HG02884 (cell line): Measurements from ENCODE around the gene POLQ.
"Not testable (repeated sequence)": the region's sequence is repeated elsewhere in the genome, so short reads cannot be mapped to it uniquely, and the experiment has no call there.

Experiments used
- ATAC-seq: cut with Tn5 transposase; IDR thresholded peaks from one replicate; pipeline ENCODE4 v1.9.1; 2021; ENCODE audit warnings: mild to moderate bottlenecking, moderate library complexity; ENCODE audit not compliant: unreplicated experiment

The POLQ gene

DNA sequence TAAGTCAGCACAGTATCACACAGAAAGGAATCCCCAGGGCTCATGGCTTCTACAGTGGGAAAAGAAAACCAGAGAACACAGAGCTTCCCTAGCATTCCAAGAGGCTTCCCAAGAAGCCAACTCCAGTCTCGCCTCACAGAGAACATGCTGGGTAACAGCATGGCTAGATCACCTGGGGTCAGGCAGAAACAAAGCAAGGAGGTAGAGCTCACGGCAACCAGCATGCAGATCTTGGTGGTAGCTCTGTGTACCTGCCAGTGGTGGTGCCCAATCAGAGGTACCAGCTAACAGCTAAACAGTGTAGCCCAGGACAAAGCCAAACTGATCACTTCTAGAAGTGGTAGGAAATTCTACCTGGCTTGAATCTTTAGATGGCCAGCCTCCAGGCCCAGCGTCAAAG is 31.3 kb downstream of the POLQ start:
- no peak for ATAC-seq

GRCh38 chr3:121508389-121508788 is 37.4 kb downstream of the POLQ start:
- no peak for ATAC-seq

- ATAC-seq = no peak
These were observed 40.5 kb downstream of the POLQ start for GRCh38 chr3:121505256-121505655.

DNA sequence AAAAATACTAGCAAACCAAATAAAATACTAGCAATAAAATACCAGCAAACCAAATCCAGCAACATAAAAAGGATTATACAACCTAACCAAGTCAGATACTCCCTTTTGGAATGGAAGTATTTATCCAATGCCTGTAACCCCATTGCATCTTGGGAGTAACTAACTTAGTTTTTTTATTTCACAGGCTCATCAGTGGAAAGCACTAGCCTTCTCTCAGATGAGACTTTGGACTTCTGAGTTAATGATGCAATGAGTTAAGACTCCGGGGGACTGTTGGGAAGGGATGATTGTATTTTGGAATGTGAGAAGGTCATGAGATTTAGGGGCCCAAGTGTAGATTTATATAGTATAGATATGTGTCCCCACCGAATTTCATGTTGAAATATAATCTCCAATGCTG is 41.2 kb downstream of the POLQ start:
- no peak for ATAC-seq

GRCh38 chr3:121496786-121497185 is 49.0 kb downstream of the POLQ start:
- no peak for ATAC-seq

GRCh38 chr3:121493431-121493830 is 52.4 kb downstream of the POLQ start:
- no peak for ATAC-seq

GRCh38 chr3:121491683-121492320 is 54.0 kb downstream of the POLQ start:
- ATAC-seq = no peak

DNA sequence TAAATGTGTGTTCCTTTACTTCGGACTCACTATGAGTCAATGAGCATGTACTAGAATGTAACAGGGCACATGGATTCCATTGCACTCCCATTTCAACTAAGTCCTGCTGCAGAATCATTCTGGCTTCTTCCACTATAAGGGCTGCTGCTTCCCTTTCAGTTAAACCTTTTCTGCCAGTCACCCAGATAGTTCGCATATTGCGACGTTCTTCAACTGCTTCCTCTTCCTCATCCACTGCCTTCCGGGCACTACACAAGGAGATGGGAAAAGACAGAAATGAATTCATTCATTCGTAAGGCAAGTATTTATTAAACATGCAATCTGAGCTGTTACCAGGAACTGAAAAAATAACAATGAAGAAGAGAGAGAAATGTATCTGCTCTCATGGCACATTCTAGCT is 55.6 kb downstream of the POLQ start:
- ATAC-seq = no peak

DNA sequence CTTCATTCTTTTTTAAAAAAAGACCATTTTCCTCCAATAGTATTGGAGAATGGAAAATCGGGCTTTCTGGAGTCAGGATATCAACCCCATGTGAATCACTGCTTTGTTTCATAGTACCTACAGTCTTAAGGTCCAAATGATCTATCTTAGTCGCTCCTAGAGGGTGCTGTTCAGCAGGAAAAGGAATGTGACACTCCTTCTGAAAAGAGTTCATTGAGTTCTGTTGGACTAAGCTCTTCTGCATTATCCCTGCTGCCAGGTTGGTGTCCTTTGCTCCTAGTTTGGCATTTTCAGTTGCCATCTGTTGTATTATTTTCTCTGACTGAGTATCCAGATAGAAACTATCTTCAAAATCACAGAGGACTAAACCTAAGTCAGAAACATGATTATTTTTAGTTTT is 57.2 kb downstream of the POLQ start:
- no peak for ATAC-seq

DNA sequence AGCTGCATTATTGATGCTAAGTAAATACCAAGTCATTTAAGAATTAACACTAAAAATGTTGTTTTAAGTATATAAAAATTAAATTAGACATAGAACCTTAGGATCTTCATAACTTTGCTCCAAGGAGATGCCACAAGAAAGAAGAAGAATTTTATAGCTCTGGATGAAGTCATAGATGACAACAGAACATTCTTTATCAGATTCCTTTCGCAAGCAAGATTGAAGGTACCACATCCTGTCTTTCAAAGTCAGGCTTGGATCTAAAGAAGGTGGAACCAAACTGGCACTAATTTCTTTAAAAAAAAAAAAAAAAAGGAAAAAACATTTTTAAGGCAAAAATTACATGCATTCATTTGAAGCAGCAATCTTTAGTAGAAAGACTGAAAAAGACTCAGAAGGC is 62.5 kb downstream of the POLQ start:
- no peak for ATAC-seq

- ATAC-seq = no peak
These were observed 63.1 kb downstream of the POLQ start for GRCh38 chr3:121482660-121483059.

DNA sequence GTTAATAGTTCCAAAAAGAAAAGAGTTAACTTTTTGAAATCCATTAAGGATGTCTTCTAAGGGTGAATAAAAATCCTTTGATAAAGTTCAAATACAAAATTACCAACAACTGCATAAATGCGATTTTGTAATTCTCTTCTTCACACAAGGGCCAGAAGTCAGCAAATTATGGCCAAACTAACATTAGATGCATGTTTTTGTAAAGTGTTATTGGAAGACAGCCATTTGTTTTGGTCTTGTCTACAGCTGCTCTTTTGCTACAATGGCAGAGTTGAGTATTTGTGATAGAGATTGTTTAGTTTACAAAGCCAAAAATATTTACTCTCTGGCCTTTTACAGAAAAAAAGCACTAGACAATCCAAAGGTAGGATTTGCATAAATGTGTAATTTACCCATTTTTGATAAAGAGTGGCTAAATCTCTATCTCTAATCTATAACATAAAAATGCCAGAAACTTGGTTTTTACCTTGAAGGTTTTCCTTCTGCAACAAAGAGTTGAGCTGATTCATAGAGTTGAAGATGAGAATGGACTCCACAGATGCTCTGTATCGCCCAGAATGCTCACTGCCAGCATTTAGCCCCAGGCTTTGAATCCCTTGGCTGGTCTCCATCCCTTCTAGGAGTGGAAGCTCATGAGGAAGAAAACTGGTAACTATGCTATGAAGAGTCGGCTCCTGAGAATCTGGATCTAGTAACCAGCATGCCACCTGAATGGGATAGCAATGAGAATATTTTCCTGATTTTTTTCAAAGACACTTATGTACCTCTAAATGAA is 64.5 kb downstream of the POLQ start:
- no peak for ATAC-seq

- ATAC-seq = no peak
These were observed 68.2 kb downstream of the POLQ start for GRCh38 chr3:121477589-121477988.

DNA sequence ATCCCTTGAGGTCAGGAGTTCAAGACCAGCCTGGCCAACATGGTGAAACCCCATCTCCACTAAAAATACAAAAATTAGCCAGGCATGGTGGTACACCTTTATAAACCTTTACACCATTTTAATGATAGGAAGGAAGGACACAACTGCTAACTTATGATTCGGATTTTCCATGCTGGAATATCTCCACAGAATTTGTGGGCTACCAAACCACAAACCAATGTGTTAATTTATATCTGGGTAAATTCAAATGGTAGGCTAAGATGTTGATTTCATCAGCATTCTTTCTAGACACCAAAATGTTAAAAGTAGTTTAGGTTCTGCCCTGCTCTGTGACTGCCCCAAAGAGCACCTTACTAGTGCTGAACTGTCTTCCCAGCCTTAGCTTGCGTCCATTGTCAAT is 72.8 kb downstream of the POLQ start:
- ATAC-seq = no peak

DNA sequence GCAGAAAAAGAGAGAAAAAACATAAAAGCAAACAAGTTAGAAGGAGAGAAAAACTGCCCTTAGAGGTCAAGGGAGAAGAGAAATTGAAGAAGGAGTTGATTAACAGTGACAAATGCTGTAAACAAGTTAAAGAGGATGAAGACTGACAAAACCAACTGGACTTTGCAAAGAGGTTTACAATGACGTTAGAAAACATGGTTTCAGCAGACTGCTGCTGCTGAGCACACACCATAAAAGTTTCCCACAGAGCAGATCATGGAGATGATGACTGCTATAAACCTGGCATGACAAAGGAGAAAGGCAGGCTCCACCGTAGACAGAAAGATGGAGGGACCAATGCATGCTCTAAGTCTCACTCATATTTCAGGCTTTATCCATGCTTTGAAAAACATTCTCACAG is 78.7 kb downstream of the POLQ start:
- no peak for ATAC-seq

- ATAC-seq = no peak
These were observed 82.0 kb downstream of the POLQ start for GRCh38 chr3:121463745-121464144.

DNA sequence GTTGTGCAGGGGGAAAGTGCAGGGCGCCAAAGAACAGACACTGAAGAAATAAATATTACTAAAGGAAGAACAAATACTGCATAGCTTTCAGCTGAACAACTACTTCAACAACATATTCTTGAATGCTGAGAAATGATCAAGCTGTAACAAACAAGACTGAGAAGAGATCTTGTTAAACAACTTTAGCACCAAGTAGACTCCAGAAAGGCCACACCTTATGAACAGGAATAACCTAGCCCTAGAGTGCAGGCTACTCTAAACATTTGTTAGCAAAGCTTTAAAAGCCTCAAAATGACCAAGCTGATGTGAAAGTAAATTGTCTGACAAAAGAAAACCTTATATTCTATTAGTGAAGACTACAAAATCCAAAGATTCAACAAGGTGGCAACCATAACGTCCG is 83.2 kb downstream of the POLQ start:
- ATAC-seq = no peak

- ATAC-seq = not testable (repeated sequence)
These were observed 94.0 kb downstream of the POLQ start for GRCh38 chr3:121451752-121452151.

- ATAC-seq = no peak
These were observed 102.3 kb downstream of the POLQ start for GRCh38 chr3:121443456-121443855.

- no peak for ATAC-seq
These were observed 109.1 kb downstream of the POLQ start for GRCh38 chr3:121436641-121437040.

DNA sequence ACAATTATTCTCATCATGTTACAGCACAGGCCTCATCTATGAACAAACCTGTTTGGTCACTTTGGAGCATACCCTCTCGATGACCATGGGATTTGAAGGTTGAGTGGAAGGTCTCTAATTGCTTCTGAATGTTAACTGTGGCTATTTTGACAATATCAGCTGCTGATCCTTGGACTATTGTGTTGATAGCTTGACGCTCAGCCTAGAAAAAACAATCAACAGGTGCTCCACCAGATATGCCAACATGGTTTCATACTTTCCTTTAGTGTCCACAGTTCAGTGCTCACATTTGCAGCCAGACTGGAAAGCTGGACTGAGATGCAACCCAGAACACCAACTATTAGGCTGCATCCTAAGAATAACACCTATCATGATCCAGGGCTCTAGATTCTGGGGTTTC is 109.7 kb downstream of the POLQ start:
- ATAC-seq = no peak

- ATAC-seq = peak; percentile 97
These were observed 113.9 kb downstream of the POLQ start for GRCh38 chr3:121431726-121432517.
